Uterus (tissue), 2 donors: ENCODE results near the gene ZBTB20.

Source experiments
- POLR2A ChIP-seq, 2 donors: fragments of 450-650 bp; IDR thresholded peaks; one replicate each; pipeline ENCODE4 v1.6.1; 2016; ENCODE audit warnings: antibody characterized with exemption in 2 of 2, mild to moderate bottlenecking in 1 of 2, moderate library complexity in 1 of 2
- TF ChIP-seq, protein P1 (sequence below), 4 experiments: fragments of 200-600 bp in 2 of 4; fragments of 450-650 bp in 2 of 4; sonication (generic) in 2 of 4; IDR thresholded peaks; one replicate each; pipeline ENCODE4 v1.5.1; 2016 to 2019; ENCODE audit warnings: antibody characterized with exemption in 4 of 4, mild to moderate bottlenecking in 2 of 4, moderate library complexity in 1 of 4

DNA sequence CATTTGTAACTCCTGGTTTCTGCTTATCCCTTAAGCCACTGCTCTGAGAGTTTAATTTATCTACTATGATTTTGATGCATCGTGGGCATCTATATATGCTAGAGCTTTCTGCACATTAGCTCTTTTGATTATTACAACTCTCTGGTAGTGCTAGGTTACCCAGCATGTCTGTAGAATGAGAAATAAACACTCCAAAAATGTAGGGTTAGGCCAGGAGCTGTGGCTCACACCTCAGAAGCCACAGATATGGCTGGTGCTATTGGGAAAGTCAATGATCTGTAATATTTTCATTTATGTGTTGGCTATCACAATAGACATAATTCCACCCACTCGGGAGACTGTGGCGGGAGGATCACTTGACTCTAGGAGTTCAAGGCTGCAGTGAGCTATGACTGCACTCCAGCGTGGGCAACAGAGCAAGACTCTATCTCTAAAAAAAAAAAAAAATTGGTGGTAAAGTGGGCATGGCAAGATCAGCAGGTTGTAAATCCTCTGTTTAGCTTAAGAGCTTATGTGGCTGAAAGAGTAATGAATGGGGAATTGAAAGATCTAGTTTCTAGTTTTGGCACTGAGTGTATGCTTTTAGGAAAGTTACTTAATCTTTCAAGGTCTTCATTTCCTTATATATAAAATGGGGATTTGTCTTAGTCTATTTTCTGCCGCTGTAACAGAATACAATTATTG, 847.0 kb downstream of the ZBTB20 start:
- TF ChIP-seq, protein P1, sequence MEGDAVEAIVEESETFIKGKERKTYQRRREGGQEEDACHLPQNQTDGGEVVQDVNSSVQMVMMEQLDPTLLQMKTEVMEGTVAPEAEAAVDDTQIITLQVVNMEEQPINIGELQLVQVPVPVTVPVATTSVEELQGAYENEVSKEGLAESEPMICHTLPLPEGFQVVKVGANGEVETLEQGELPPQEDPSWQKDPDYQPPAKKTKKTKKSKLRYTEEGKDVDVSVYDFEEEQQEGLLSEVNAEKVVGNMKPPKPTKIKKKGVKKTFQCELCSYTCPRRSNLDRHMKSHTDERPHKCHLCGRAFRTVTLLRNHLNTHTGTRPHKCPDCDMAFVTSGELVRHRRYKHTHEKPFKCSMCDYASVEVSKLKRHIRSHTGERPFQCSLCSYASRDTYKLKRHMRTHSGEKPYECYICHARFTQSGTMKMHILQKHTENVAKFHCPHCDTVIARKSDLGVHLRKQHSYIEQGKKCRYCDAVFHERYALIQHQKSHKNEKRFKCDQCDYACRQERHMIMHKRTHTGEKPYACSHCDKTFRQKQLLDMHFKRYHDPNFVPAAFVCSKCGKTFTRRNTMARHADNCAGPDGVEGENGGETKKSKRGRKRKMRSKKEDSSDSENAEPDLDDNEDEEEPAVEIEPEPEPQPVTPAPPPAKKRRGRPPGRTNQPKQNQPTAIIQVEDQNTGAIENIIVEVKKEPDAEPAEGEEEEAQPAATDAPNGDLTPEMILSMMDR (IDR thresholded peaks at IDR 0.05): no peak
- no peak for TF ChIP-seq POLR2A (IDR thresholded peaks at IDR 0.05)
